HL-60/S4 treated with retinoic acid at 250 ng/mL for 4 days and 3 days (cell line): ENCODE measurements around the gene TRPV5.

ENCODE experiments used
- in situ Hi-C: fragments of 300-500 bp; cut with MboI; formaldehyde crosslinking; loops from 2 replicates; pipeline ENCODE4 v1.7.0; 2022; ENCODE audit warnings: low sequenced_read_pairs

The TRPV5 gene

DNA sequence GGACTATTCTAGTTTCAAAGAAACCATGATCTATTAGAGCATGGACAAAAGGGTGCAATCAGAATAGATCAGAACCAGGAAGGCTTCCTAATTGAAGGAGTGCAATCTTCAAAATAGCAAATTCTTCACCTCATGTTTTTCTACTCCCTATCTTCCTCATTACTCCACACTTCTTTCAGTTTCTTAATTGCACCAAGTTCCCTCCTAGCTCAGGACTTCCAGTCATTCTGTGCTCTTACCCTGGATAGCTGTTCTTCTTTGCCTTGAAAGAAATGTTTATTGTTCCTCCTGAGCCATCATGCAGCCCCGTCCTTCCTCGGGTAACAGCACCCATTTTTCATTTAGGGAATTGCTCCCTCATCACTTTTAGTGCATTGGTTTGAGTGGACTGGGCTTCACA lies 23.1 kb downstream of the TRPV5 start:
- in situ Hi-C loops = no loop called here

DNA sequence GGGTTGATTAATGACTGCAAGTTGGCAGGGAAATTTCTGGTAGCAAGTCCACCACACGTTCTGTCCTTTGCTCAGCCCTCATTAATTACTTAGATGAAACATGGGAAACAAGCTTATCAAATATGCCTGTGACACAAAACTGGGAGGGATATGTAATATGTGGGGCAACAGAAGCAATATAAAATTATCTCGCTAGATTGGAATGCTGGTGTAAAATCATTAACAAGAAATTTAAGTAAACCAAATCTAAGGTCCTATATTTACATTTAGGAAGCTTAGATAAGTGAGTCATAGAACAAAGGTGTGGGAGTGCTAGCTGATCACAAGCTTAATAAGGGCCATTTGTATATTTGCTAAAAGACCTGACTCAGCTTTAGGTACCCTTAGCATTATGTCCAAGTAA lies 23.5 kb downstream of the TRPV5 start:
- in situ Hi-C loops = no loop called here

DNA sequence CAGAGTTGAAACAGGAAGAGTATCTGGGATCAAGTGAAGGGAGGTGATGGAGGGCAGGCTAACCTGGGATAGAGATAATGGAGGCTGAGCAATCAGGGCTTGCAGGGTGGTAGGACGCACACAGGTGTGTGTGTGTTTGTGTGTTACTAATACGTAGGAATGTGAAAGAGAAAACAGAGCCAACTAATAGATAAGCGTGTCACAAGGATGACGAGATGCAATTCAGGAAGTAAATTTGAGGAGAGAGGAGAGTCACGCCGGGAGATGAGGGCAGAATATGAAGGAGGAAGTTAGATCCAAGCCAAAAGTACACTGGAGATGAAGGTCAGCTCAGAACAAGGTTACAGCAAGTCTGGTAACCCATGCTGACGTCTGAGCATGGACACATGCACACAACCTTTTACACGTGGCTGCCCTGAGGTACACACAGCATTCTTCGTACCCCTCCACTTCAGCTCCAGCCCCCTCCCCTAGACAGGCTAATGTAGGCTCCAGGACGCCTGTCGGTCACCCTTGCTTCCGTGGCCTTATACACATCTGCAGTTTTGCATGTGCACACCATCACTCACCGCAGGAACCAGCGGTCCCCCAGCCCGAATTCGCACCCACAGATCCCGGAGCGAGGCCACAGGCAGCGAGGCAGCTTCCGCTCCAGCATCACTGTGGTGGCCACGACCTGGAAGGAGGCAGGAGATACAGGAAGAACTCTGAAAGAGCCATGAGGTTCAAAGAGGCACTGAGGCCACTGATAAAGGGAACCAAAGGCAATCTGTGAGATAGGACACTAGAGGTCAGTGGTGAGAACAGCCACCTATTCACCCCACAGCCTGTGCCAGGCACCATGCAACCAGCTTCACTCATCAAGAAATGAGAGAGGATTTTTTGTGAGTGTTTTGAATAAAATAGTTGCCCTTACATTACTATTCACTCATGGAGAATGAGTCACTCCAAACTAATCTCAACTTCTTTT lies 24.3 kb downstream of the TRPV5 start:
- in situ Hi-C loops = no loop called here

DNA sequence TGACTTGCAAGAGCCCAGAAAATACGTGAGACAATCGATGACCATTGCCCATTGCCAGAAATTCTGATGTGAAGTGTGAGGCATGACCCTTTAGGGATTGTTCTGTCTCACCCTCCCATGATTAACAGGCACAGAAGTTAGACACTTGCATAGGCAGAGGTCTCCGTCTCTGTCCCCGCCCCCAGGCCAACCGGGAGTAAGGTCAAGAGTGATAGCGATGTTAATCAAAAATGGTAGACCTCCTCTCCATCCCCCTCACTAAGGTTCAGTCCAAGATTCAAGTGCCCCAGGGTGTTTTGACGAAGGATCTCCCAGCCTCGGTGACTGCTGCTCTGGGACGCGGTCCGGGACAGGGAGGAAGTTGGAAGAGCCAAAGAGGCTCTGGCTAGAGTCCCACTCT lies 25.3 kb downstream of the TRPV5 start:
- in situ Hi-C loops = no loop called here

DNA sequence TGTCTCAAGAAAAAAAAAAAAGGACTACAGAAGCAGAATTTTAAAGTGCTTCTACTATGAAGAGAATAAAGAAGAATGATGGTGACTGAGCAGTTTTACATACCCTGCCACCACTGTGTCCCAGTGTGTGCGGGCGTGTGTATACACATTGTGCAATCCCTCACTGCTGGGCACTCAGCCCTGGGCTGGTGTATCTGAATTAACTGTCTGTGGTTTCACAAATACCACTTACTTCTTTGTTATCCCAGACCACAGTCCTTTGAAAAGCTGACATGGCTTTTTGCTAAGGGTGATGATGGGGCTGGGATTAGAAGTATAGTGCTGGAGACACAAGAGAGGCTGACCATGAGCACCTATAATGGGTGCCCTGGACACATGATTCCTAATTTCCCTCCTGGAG lies 26.9 kb downstream of the TRPV5 start:
- in situ Hi-C loops = no loop called here

DNA sequence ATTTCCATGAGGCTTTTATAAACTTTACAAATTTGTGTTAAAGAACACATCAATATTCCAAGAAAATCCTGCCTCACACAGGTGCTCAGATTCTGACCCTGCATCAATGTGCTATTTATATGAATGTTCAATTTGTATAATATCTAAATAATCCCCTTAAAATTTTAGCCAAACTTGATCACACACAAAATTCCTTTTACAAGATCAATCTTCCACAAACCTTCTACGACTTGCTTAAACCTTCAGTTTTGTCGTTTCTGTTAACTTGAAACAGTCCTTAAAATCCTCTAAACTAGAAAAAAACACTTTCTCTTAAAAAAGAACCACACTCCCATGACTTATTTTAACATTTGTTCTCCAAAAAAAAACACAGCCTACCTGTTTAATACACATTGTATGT lies 27.8 kb downstream of the TRPV5 start:
- in situ Hi-C loops = no loop called here

DNA sequence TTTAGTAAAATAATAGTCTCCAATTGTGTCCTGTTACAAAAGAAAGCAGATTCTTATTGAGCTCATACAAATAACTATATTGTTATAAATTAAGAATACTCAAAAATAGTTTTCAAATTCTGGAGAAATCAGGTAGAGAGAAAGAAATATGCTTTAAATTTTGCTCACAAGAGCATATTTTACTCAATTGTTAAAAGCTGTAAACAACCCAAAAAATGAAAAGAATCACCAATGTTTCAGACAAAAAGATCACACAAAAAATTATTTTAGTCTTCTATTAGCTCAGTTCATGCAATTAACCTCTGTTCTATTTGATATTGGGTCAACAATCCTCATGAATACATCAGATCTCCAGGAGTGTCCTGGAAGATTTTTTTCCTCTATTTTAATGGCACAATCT lies 29.4 kb downstream of the TRPV5 start:
- in situ Hi-C loops = no loop called here

DNA sequence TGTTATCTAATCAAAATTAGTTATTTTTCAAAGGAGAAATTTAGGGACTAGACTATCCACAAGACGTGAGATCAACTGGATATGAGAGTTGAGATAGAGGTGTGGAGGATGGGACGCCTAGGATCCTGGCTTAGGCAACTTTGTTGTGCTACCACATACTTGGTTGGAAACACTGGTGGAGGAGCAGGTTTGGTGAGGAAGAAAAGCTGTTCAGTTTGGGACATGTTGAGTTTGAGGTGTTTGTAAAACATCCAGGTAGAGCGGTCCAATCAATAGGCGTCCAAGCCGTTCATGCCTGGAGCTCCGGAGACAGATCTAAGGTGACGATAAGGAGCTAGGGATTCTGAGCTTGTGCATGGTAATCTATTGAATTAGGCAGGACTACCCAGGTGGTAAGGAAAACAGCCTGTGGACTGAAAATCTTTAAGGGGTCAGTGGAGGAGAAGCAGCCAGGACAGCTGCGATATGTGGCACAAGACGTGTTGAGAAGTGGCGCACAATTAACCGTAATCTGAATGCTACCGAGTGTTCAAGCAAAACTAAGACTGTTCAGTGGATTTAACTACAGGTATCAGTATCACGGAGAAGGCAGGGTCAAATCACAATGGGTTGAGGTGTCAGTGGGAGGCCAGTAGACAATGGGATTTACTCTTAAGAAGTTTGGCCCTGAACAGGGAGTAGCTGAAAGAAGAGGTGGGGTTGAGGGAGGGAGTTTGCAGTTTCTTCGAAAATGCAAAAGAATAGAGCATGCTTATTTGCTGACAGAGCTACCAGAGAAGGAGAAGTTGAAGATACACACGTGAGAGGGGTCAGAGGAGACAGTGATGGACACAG lies 31.9 kb downstream of the TRPV5 start:
- in situ Hi-C loops = no loop called here

DNA sequence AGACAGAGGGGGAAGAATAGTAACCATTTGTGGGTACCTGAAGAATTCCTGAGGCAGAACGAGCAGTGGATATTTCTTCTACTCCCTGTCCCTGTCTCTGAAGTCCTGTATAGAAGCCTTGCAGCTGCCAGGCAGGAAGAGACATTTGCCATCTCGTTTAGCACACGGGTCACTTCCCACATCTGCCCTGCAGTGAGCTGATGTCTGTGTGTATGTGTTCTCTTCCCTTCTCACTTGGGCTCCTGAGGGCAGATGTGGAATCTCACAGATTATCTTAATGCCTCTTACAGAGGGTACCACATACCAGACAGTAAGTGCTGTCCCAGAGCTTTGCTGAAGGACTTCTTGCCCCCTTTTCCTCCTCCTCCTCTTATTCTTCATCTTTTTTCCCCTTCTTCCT lies 33.9 kb downstream of the TRPV5 start:
- in situ Hi-C loops = no loop called here

DNA sequence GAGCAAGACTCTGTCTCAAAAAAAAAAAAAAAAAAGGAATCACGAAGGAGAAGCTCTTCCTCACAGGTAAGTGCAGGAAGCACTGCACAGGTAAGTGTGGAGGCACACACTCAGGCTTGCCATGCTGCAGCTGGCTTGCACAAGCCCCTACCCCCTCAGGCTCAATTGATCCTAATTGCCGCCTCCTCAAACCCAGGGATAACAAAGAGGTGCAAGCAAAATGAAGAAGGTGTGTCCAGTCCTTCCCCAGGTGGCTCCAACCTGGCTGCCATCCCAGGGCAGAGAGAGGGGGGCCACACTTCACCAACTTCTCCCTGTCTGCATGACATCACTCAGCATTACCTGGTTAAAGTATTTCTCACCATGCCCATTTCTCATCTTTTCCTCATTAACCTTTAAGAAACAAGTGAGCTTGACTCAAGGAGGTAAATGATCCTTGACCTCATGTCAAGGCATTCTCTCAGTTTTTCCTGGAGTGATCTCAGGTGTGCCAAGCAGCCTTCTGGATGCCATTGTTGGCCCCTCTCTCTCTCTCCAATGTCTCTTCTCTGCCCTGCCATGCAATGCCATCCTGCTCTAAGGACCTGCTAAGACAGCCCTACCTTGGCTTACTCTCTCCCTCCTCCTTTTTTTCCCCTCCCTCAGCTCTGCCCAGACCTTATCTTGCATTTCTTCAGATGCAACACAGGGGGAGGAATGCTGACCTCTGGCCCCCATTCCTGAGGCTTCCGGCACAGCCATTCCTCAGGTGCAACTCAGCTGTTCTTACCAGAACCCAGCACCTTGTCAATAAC lies 35.0 kb downstream of the TRPV5 start:
- in situ Hi-C loops = no loop called here

DNA sequence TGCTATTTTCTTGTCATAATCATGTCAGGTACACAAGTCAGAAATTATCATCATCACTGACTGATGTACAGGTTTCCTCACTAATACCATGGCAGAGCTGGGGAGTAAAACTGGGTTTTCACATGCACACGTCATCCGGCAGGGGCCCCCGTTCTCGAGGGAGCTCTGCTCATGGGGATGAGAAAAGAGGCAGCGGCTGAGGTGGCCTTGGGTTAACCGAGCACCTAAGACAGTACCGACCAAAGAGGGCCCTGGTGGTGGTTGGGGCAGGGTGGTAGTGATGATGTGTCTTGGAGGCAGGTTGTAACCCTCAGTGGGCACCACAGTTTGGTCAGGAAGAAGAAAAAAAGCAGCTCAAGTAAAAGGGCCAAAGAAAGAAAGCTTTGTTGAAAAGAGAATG lies 35.9 kb downstream of the TRPV5 start:
- in situ Hi-C loops = no loop called here

DNA sequence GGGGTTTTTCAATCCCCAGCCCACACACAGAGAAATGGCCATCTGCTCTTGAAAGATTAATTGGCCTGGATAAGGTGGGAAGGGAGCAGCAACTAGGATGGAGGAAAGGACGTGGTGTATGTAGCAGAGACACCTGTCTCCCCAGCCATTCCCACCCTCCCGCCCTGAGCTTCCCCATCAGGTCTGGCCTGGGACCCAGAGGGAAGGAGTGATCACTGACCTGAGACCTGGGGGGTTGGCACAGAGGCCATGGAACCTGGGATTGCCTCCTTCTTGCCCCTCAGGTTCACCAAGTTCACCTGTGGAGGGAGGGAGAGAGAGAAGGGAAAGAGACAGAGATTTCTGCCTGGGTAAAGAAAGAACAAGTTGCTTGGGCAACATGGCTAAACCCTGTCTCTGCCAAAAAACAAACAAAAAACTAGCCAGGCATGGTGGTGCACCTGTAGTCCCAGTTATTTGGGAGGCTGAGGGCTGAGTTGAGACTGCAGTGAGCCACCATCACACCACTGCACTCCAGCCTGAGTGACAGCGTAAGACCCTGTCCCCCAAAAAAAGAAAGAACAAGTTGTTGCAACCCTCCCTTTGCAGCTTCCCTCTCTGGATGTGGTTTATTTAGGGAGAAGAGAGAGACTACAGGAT lies 36.7 kb downstream of the TRPV5 start:
- in situ Hi-C loops = no loop called here

DNA sequence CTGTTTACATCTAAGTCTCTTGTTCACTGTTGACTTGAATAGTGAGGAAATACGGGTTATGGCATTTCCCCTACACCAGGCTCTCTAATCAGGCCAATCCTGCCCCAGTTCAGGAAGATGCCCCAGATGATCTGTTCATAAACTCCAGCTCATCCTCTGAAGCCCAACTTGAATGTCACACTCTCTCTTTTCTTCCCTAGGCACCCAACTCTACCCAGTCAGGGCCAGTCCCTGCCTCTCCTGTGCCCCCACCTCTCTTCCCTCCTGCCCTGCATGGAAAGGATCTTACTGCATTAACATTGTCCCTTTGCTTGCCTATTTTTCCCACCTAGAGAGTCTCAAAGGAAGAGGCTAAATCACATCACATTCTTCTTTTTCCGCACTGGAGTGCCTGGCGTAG lies 37.4 kb downstream of the TRPV5 start:
- in situ Hi-C loops = no loop called here

DNA sequence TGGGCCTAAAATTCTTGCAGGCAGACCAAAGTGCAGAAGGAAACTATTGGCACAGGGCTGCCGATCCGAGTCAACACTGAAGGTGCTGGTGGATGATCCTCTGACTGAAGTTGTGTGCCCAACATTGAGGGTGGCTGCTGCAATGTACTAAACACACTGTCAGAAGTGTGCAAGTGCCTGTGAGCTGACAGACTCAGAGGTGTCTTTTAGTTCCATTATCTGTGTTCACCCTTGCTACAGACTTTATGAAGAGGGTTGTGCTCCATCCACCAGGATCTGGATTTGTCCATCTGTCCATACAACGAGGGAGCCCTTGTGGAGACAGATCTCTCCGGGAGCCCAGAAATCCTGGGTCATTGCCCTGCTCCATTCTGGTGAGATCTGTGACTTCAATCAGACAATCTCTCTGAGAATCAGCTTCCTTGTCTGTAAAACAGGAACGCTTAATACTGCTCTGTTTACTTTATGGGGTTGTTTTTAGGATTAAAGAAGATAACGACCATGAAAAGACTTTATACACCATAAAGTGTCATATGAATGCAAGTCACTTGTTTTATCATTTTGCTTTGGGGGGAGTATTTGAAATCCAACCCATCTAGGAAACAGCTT lies 38.5 kb downstream of the TRPV5 start:
- in situ Hi-C loops = no loop called here

DNA sequence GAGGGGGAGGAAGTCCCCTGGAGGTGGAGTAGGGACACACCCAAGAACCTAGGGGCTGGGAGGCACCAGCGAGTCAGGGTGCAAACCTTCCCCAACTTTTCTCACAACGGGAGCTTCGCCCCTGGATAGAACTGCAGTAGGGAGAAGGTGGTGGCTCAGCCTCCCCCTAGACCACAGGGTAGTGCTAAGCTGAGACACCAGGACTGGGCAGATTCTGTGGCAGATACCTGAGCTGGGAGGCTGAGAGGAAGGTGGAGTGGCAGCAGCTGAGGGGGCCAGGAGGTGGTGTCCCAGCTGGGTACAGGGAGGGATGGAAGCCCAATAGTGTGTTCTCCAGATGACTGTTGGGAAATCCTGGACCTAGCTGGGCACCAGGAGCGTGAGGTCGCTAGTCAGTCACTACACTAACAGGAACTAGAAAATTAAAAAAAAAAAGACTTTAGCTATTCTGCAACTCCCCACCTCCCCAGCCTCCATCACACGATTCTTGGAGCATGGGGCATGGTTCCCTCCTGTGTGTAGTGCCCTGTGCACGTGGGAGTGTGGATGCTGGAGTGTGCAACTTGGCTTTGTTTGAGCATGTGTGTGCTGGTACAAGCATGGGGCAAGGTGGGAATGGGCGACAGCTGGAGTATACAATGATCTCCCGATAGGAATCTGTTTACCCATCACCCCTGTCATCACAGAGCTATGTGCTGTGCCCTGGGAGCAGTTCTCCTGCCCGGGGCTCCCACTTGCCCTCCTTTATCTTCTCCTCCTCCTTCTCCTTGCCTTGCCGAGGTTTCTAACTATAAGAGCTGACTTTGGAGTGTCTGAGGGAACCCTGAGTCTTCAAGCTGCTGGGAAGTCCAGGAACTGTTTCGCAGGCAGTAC lies 39.2 kb downstream of the TRPV5 start:
- in situ Hi-C loops = no loop called here

DNA sequence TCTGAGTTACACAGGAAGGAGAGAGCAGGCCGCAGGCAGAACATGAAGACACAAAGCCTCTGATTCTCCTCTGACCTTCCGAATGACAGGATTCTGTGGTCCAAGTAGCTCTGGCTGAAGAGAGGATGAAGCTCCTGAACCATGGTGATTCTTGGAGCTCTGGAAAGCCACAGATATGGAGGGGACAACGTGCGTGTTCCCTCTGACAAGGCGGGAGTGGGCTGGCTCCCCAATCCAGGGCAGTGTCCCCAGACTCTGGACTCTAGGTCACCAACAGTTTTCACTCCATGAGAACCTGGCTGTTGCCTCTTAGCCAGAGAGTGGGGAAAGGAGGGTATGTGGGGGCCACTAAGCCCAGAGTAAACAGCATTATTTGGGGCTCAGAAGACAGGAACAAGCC lies 40.6 kb downstream of the TRPV5 start:
- in situ Hi-C loops = no loop called here

DNA sequence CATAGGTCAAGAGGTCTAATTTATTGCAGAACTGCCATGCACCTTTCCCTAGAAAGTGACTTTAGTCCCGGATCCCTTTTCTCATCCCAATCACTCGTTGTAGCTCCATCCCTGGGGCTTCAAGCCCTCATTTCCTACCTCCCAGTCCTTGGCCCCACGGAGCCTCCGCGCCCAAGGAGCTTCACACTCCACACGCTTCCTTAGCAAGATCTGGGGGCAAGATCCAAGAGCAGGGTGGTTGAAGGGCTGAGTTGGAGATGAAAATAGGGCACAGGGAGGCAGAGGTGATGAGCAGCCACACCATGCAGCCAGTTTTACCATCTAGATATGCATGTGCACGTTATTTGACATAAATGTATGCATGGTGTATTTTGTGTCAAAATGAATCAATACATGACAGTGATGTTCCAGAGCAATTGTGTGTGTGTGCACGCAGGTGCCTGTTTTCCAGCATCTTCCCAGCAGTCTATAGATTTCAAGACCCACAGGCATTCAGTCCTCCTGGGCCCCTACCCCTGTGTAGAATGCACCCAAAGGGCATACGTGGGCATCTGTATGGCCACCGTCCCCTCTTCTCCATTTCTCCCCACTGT lies 42.0 kb downstream of the TRPV5 start:
- in situ Hi-C loops = no loop called here

DNA sequence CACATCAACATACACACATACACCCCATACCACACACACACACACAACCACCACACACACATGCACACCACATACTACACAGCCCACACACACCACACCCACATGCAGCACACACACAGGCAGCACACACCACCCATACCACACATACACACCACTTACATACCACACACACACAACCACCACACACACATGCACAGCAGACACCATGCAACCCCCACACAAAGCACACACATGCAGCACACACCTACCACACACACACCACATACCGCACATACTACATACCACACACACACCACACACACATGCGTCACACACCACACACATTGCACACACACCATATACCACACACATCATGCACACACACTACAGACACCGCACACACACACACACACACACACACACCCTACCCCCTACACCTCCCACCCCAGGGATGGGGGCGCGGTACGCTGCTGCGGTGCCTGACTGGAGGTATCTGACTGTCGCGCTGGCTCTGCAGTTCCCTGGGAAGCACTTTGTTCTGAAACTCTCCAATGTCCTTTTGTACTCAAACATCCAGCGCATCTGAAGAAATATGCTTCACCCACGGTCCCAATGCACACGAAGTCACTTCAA lies 42.6 kb downstream of the TRPV5 start:
- in situ Hi-C loops = no loop called here

DNA sequence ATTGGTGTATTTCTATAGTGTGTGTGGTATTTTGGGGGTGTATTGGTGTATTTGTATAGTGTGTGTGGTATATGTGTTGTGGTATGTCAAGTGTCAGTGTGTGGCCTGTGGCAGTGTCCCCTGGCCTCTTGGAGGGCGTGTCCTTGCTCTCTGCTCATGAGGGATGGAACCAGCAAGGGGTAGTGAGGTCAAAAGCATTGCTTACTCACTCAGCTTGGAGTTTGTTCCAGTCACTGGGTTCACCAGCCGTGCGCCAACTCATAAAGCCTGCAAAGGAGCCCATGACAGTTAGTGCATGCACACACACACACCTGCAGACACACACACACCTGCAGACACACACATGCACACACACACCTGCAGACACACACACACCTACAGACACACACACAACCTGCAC lies 43.7 kb downstream of the TRPV5 start:
- in situ Hi-C loops = no loop called here
